Endothelial cell of umbilical vein (primary cell): ENCODE results near the gene RIN2.

Source experiments
- EZH2 ChIP-seq: IDR thresholded peaks from 2 replicates; pipeline ENCODE4 v1.6.1; 2012; ENCODE audit warnings: borderline replicate concordance, low read depth, mild to moderate bottlenecking, moderate library complexity, low read length, inconsistent platforms; ENCODE audit not compliant: severe bottlenecking
- POLR2A ChIP-seq: IDR thresholded peaks from 2 replicates; pipeline ENCODE4 v1.6.1; 2012; ENCODE audit warnings: low read depth, mild to moderate bottlenecking, control low read depth, low read length
- TF ChIP-seq, protein P1 (sequence below), 2 donors: IDR thresholded peaks; 1 replicate in 1 of 2; 2 replicates in 1 of 2; pipeline ENCODE4 v1.5.1; 2011; ENCODE audit warnings: low read length in 2 of 2, mild to moderate bottlenecking in 2 of 2, moderate library complexity in 2 of 2, control low read depth in 1 of 2, inconsistent platforms in 1 of 2, low read depth in 1 of 2; ENCODE audit not compliant: insufficient read depth in 1 of 2; ENCODE audit errors: extremely low read depth in 1 of 2

DNA sequence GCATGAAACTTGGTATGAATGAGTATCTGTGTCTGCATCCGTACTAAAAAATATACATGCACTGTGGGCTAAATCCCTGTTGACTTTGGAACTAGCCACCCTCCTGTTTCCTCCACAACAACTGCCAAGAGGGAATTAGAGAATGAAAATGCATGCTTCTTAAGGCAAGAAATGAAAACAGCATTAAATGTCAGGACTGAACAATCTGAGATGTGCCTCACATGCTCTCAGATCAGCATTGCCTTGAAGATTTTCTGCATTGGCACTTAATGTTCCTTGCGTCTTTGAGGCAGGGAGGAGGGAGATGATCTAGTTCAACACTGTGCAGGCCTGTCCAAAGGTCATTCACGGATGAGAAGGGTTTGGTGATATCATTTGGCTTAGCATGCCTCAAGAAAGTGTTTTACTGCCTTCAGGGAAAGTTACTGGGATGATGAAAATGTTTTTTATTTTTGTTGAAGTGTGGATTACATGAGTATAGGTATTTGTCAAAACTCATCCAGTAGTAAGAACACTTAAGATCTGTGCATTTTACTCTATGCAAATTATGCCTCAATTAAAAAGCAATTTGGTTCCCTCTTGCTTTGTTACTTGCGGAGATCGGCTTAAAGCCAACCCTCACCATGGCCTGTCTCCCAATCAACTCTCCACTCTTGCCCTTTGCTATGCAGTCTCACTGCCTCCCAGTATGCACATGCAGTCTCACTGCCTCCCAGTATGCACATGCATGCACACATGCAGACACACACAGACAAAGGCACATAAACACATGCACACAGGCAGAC, 47.5 kb upstream of the RIN2 start:
- TF ChIP-seq POLR2A (no peak), EZH2 (no peak)
- TF ChIP-seq, protein P1, sequence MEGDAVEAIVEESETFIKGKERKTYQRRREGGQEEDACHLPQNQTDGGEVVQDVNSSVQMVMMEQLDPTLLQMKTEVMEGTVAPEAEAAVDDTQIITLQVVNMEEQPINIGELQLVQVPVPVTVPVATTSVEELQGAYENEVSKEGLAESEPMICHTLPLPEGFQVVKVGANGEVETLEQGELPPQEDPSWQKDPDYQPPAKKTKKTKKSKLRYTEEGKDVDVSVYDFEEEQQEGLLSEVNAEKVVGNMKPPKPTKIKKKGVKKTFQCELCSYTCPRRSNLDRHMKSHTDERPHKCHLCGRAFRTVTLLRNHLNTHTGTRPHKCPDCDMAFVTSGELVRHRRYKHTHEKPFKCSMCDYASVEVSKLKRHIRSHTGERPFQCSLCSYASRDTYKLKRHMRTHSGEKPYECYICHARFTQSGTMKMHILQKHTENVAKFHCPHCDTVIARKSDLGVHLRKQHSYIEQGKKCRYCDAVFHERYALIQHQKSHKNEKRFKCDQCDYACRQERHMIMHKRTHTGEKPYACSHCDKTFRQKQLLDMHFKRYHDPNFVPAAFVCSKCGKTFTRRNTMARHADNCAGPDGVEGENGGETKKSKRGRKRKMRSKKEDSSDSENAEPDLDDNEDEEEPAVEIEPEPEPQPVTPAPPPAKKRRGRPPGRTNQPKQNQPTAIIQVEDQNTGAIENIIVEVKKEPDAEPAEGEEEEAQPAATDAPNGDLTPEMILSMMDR (IDR thresholded peaks at IDR 0.05; ENCODE audit: extremely low read depth in 1 of 2, insufficient read depth in 1 of 2, low read depth in 1 of 2, low read length in 2 of 2), result no peak
